Endometrial microvascular endothelial cells (primary cell): Measurements from ENCODE around the gene TNPO2. TPM values are rescaled to one million over a fixed set of nuclear protein-coding genes. Genes with fewer than 3 reads are reported as not detected.
"Not testable (repeated sequence)": the region's sequence is repeated elsewhere in the genome, so short reads cannot be mapped to it uniquely, and the experiment has no call there.

Experiments used
- in situ Hi-C: cut with HindIII; loops from 2 replicates; pipeline ENCODE4 v1.10.0; 2017; ENCODE audit warnings: low sequenced_read_pairs, low pct_unique_long_range_greater_than_20kb; ENCODE audit errors: inconsistent ontology term
- total RNA-seq: library from RNA; depleted of rRNA; stranded (reverse); fragments of >200 nt; gene quantifications from one replicate; pipeline ENCODE4 v1.2.3, GENCODE V29; 2015; ENCODE audit errors: inconsistent ontology term

The TNPO2 gene
- total RNA-seq, 1 donor from 2014 or later = 23.1 TPM

DNA sequence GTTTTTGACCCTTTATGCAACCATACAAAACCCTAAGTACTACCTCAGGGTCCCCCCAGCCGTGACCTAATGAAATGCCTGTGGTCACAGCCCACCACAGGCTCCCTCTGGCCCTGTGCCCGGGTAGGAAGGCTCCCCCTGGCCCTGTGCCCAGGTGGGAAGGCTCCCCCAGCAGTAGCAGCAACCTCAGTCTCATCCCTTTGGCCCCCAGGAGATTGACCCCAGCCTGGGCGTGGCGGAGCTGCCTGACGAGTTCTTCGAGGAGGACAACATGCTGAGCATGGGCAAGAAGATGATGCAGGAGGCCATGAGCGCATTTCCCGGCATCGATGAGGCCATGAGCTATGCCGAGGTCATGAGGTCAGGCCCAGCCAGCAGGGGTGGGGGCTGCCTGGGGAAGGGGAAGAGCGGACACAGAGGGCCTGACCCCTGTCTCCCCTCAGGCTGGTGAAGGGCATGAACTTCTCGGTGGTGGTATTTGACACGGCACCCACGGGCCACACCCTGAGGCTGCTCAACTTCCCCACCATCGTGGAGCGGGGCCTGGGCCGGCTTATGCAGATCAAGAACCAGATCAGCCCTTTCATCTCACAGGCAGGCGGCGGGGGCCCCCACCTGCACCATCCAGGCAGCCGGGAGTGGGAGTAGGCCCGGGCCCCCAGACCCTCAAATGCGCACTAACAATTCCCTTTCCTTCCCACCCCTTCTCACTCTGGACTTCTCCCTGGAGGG, 21.6 kb upstream of the TNPO2 start:
- in situ Hi-C loops = no loop called here

DNA sequence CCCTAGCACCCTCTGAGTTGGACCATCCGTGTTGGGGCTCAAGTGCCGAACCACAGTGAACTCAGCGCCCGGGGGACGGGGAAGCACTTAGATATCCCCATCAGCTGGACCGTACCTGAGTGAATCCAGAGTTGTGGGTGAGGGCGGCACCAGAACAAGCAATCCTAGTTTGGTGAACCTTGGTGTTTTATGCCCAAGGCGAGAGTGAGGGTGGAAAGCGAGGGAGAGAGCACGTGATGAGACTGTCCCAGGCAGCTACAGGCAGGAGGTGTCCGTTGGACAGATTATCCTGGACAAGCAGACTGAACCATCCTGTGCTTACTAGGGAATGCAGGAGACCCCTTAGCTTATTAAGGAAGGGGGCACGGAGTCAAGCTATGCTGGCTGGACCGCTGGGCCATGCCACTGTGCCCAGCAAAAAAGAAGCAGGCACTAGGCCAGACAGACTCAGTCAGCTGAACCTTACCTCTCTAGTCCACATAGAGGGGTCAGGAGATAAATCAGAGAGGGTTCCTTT, 14.2 kb upstream of the TNPO2 start:
- in situ Hi-C loops = no loop called here

- in situ Hi-C loops = no loop called here
Measured at GRCh38 chr19:12736995-12737834, 13.5 kb upstream of the TNPO2 start, which contains the start of gene GET3. Gene GET3 (plus strand): TSS chr19:12737497. CDS start chr19:12737506, 9 bp downstream.

DNA sequence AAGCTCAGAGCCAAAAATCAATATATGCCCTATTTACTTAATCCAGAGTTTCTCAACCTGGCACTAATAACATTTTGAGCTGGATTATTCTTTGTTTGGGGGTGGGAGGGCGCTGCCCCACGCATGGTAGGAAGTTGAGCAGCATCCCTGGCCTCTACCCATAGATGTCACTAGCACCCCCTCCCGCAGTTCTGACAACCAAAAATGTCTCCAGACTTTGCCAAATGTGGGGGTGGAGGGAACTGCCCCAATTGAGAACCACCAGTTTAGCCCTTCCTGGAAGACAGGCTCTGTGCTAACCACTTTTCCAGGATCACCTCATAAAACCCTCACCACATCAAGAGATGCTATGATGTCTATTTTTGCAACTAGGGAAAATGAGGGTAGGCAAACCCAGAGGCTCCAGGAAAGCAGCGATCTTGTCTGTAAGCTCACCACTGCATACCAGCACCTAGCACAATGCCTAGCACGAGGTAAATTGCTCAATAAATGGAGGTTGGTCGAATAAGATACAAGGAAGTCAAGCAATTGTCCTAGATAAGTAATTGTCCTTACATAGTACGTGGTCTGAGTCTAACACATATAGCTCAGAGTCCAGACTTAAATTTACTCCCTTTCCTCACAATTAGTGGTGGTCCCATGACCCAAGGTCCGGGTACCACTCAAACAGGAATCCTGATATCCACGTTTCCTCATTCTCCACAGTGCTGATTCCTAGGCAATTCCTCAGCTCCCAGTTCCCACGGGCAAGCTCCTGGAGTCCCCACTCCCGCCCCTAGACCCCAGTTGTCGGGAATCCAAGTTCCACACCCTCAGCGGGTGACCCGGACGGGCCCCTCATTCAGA, 9.9 kb upstream of the TNPO2 start:
- in situ Hi-C loops = no loop called here

- in situ Hi-C loops = no loop called here
Measured at GRCh38 chr19:12731337-12731736, 7.6 kb upstream of the TNPO2 start.

GRCh38 chr19:12730064-12730463, 6.3 kb upstream of the TNPO2 start:
- in situ Hi-C loops = no loop called here

DNA sequence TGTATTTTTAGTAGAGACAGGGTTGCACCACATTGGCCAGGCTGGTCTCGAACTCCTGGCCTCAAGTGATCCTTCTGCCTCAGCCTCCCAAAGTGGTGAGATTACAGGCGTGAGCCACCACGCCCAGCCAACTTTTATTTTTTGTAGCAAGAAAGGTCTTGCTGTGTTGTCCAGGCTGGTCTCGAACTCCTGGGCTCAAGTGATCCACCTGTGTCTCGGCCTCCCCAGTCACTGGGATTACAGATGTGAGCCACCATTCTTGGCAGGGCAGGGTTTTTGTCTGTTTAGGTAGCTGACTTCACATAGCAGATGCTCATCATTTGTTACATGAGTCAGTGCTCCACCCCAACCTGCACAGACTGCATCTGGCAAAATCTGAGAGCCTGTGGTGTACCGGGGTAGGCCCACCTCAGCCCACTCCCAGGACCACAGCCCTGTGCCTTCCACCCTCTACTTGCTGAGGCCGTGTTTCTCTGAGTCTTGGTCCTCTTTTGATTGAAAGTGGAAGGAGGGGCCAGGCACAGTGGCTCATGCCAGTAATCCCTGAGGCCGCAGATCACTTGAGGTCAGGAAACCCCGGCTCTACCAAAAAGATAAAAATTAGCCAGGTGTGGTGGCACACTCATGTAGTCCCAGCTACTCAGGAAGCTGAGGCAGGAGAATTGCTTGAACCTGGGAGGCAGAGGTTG, 4.2 kb upstream of the TNPO2 start:
- in situ Hi-C loops = no loop called here

- in situ Hi-C loops = no loop called here
Measured at GRCh38 chr19:12726988-12727316, 3.2 kb upstream of the TNPO2 start.

GRCh38 chr19:12725612-12726011, 1.9 kb upstream of the TNPO2 start:
- in situ Hi-C loops = not testable (repeated sequence)

GRCh38 chr19:12723381-12723640, 421 bp downstream of the TNPO2 start:
- in situ Hi-C loops = no loop called here

- in situ Hi-C loops = no loop called here
Measured at GRCh38 chr19:12722566-12723380, 959 bp downstream of the TNPO2 start.

DNA sequence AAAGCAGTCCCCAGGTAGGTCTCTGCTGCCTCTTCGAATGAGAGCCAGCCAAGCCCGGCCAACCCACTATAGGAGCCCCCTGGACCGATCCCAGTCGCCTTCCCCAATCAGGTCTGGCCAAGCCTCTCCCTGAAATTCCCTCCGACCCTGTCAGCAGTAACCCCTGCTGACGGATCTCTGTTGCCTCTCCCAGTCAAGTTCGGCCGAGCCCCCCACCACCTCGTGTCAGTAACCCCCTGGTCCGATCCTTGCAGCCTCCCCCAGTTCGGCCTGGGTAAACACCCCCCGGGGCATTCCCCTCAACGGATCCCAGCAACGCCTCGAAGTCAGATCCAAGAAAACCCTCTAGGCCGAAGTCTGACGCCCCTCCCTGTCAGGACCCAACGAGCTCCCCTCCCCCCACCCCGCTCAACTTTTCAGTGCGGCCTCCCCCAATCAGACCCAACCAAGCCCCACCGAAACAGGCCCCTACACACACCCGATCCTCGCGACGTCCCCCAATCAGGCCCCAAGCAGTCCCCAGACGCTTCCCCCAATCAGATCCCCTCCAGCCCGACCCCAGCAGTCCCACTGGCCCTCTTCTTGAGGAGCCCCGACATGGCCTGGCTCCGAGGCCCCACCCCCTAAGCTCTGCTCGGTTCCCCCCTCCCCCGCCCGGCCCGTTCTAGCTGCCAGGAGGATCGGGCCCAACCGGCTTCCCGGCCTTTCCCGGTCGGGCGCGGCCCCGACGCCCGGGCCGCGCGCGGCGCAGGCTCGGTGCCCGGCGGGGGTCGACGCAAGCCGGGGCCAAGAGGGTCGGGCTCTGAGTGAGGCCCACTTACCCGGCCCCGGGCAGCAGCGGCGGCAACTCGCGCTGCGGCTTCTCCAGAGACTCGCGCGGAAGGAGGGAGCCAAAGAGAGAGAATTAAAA, 1.8 kb downstream of the TNPO2 start:
- in situ Hi-C loops = no loop called here

GRCh38 chr19:12720851-12721655, 2.7 kb downstream of the TNPO2 start:
- in situ Hi-C loops = no loop called here

DNA sequence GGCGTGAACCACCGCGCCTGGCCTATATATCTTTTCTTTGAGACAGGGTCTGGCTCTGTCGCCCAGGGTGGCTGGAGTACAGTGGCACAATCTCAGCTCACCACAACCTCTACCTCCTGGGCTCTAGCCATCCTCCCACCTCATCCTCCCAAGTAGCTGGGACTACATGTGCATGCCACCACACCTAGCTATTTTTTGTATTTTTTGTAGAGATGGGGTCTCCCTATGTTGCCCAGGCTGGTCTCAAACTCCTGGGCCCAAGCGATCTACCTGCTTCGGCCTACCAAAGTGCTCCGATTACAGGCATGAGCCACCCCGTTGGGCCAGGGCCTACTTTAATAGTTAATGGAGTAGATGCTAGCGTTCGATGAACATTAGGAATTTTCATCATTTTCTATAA, 3.4 kb downstream of the TNPO2 start:
- in situ Hi-C loops = no loop called here

DNA sequence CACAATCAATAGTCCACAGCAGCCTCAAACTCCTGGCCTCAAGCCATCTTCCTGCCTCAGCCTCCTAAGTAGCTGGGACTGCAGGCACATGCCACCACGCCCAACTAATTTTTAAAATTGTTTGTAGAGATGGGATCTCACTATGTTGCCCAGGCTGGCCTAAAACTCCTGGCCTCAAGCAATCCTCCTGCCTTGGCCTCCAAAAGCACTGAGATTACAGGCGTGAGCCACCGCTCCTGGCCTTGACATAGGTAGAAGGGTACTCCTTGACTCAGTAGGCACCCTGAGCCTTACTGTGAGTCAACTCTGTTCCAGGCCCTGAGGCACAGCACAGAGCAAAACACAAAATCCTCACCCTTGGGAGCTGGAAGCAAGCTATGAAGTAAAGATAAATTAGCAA, 7.8 kb downstream of the TNPO2 start:
- in situ Hi-C loops = no loop called here

- in situ Hi-C loops = no loop called here
Measured at GRCh38 chr19:12715102-12715501, 8.6 kb downstream of the TNPO2 start.
